ENCODE measurements around the gene ROBO1.

DNA sequence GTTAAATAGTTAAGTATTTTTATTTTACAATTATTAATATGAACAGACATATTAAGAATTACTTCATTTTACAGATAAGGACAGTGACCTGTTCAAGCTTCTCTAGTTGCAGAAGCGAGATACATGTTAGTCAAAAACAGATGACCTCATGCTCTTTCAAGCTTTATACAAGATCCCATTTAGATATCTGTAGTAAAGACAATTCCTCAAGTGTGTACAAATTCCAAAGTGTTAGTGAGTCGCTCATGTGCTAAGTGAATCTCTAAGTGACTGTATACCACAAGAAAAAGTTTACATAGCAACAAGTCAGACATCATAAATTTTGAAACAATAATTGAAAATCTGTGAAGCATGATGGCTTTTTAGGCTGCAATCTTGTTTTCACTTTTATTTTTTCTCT, 293.8 kb downstream of the ROBO1 start:
- TF ChIP-seq CTCF (IDR thresholded peaks at IDR 0.05), result no peak
- TF ChIP-seq EZH2 (IDR thresholded peaks at IDR 0.05; ENCODE audit: borderline replicate concordance, insufficient read depth, low read depth, low read length, poor library complexity, severe bottlenecking), result no peak

Measured in B cell (primary cell).